GM23248 (cell line): ENCODE measurements around the gene UNC93A.

Experiments used
- EZH2 ChIP-seq: fragments of 200-600 bp; sonication (generic); IDR thresholded peaks from 2 replicates; pipeline ENCODE4 v1.6.1; 2018; ENCODE audit warnings: antibody characterized with exemption, mild to moderate bottlenecking; ENCODE audit not compliant: insufficient read depth, poor library complexity, severe bottlenecking
- EZH2phosphoT487 ChIP-seq: fragments of 200-600 bp; sonication (generic); IDR thresholded peaks from 2 replicates; pipeline ENCODE4 v1.6.1; 2018; ENCODE audit warnings: antibody characterized with exemption, moderate library complexity, mild to moderate bottlenecking, low read depth; ENCODE audit not compliant: insufficient read depth

GRCh38 chr6:167302074-167302473 is 11.0 kb downstream of the UNC93A start:
- no peak for TF ChIP-seq EZH2phosphoT487
- TF ChIP-seq EZH2: no peak
